IMR-90 (cell line): ENCODE measurements around the gene ZG16. TPM values are rescaled to one million over a fixed set of nuclear protein-coding genes. Genes with fewer than 3 reads are reported as not detected.

Experiments
- ATAC-seq: fragments of 200-7000 bp; cut with Tn5 transposase; 2 replicates; pipeline ENCODE4 v1.9.1; 2020; ENCODE audit warnings: low read depth, mild to moderate bottlenecking, moderate library complexity
- BruUV-seq: library from RNA; stranded (reverse); fragments of 400-500 nt; replicated peaks from 2 replicates; lab custom pipeline; 2021; lab: Mats Ljungman, UMichigan
- CTCF ChIA-PET: fragments of 300-600 bp; formaldehyde crosslinking; extraction: SDS; loops from one replicate; lab custom pipeline; 2021; ENCODE audit warnings: antibody characterized with exemption; lab: Yijun Ruan, JAX
- POLR2A ChIA-PET: fragments of 300-600 bp; sonication (Branson Sonifier 250); formaldehyde crosslinking; loops from one replicate; lab custom pipeline; 2022; ENCODE audit warnings: antibody characterized with exemption; ENCODE audit not compliant: unreplicated experiment; lab: Charles Lee
- DNase-seq: peaks from one replicate; pipeline ENCODE4 v3.0.0; 2013
- H2AFZ ChIP-seq: replicated peaks from 2 replicates; pipeline ENCODE3; 2013; ENCODE audit warnings: low read length, mild to moderate bottlenecking; ENCODE audit not compliant: poor library complexity
- H2AK5ac ChIP-seq: 2 replicates; pipeline ENCODE4 v1.6.1; 2013; ENCODE audit warnings: low read depth, low read length, inconsistent platforms
- H2AK9ac ChIP-seq: replicated peaks from 2 replicates; pipeline ENCODE3; 2013; ENCODE audit warnings: mild to moderate bottlenecking, low read depth, low read length, moderate library complexity; ENCODE audit not compliant: poor library complexity
- H2BK120ac ChIP-seq: 2 replicates; pipeline ENCODE4 v1.6.1; 2013; ENCODE audit warnings: low read depth, low read length, inconsistent platforms
- H2BK15ac ChIP-seq: 3 replicates; pipeline ENCODE4 v1.6.1; 2013; ENCODE audit warnings: low read depth, low read length, inconsistent platforms
- H2BK20ac ChIP-seq: 2 replicates; pipeline ENCODE4 v1.6.1; 2013; ENCODE audit warnings: low read depth, mild to moderate bottlenecking, inconsistent platforms, low read length, moderate library complexity
- H2BK5ac ChIP-seq: 2 replicates; pipeline ENCODE4 v1.6.1; 2013; ENCODE audit warnings: mild to moderate bottlenecking, low read depth, low read length, inconsistent platforms; ENCODE audit not compliant: poor library complexity, severe bottlenecking
- H3K14ac ChIP-seq: replicated peaks from 2 replicates; pipeline ENCODE4 v1.6.1; 2013; ENCODE audit warnings: low read depth, low read length, inconsistent platforms
- H3K18ac ChIP-seq: 2 replicates; pipeline ENCODE4 v1.6.1; 2013; ENCODE audit warnings: low read depth, low read length, control low read depth
- H3K23ac ChIP-seq: 2 replicates; pipeline ENCODE4 v1.6.1; 2013; ENCODE audit warnings: low read depth, low read length, inconsistent platforms
- H3K27ac ChIP-seq: 2 replicates; pipeline ENCODE4 v1.5.1; 2013; ENCODE audit warnings: mild to moderate bottlenecking, control low read depth, low read length; ENCODE audit not compliant: insufficient read depth
- H3K27me3 ChIP-seq: 2 replicates; pipeline ENCODE4 v1.6.1; 2013; ENCODE audit warnings: low read length; ENCODE audit not compliant: control insufficient read depth, insufficient read depth
- H3K36me3 ChIP-seq: 2 replicates; pipeline ENCODE4 v1.6.1; 2013; ENCODE audit warnings: low read length, mixed read lengths; ENCODE audit not compliant: control insufficient read depth, insufficient read depth
- H3K4ac ChIP-seq: 2 replicates; pipeline ENCODE4 v1.6.1; 2013; ENCODE audit warnings: low read depth, low read length, inconsistent platforms
- H3K4me1 ChIP-seq: 2 replicates; pipeline ENCODE4 v1.6.1; 2013; ENCODE audit warnings: low read length, mixed read lengths; ENCODE audit not compliant: control insufficient read depth, insufficient read depth
- H3K4me2 ChIP-seq: 2 replicates; pipeline ENCODE4 v1.6.1; 2013; ENCODE audit warnings: low read depth, mild to moderate bottlenecking, control low read depth, low read length, moderate library complexity
- H3K4me3 ChIP-seq: 2 replicates; pipeline ENCODE4 v1.5.1; 2013; ENCODE audit warnings: low read depth, mild to moderate bottlenecking, control low read depth, low read length, moderate library complexity; ENCODE audit not compliant: insufficient read depth
- H3K56ac ChIP-seq: 2 replicates; pipeline ENCODE4 v1.6.1; 2013; ENCODE audit warnings: low read length, inconsistent platforms; ENCODE audit not compliant: insufficient read depth; ENCODE audit errors: extremely low read depth
- H3K79me1 ChIP-seq, 2 experiments: 2 replicates each; pipeline ENCODE4 v1.6.1; 2013; ENCODE audit warnings: low read length in 2 of 2, inconsistent platforms in 1 of 2, low read depth in 1 of 2
- H3K9ac ChIP-seq: 2 replicates; pipeline ENCODE4 v1.6.1; 2013; ENCODE audit warnings: low read depth, low read length, control low read depth
- H3K9me1 ChIP-seq: 2 replicates; pipeline ENCODE4 v1.6.1; 2013; ENCODE audit warnings: low read length, inconsistent platforms; ENCODE audit not compliant: insufficient read depth
- H3K9me3 ChIP-seq: 2 replicates; pipeline ENCODE4 v1.6.1; 2013; ENCODE audit warnings: low read length; ENCODE audit not compliant: control insufficient read depth, insufficient read depth
- H4K20me1 ChIP-seq: 2 replicates; pipeline ENCODE4 v1.6.1; 2013; ENCODE audit warnings: low read length, inconsistent platforms; ENCODE audit not compliant: insufficient read depth
- H4K5ac ChIP-seq: 2 replicates; pipeline ENCODE4 v1.6.1; 2013; ENCODE audit warnings: mild to moderate bottlenecking, low read depth, low read length, control low read depth
- H4K8ac ChIP-seq, 2 experiments: 2 replicates each; pipeline ENCODE4 v1.6.1; 2013; ENCODE audit warnings: low read depth in 2 of 2, low read length in 2 of 2, control low read depth in 1 of 2, inconsistent platforms in 1 of 2
- H4K91ac ChIP-seq: 2 replicates; pipeline ENCODE4 v1.6.1; 2013; ENCODE audit warnings: low read depth, low read length, inconsistent platforms; ENCODE audit not compliant: insufficient read depth
- BHLHE40 ChIP-seq: fragments of 150-350 bp; IDR thresholded peaks from 2 replicates; pipeline ENCODE4 v1.6.1; 2016; ENCODE audit warnings: mild to moderate bottlenecking, low read depth, low read length
- CEBPB ChIP-seq: IDR thresholded peaks from 2 replicates; pipeline ENCODE4 v1.6.1; 2012; ENCODE audit warnings: low read depth, low read length, improper control_type of control experiment
- CTCF ChIP-seq: conservative IDR thresholded peaks from 2 replicates; pipeline ENCODE4 v1.5.1; 2012; ENCODE audit warnings: mild to moderate bottlenecking, low read depth, low read length, improper control_type of control experiment
- ELK1 ChIP-seq: fragments of 150-350 bp; IDR thresholded peaks from 2 replicates; pipeline ENCODE4 v1.6.1; 2016; ENCODE audit warnings: low read depth, mild to moderate bottlenecking, low read length, moderate library complexity, borderline replicate concordance
- FOS ChIP-seq: fragments of 150-350 bp; IDR thresholded peaks from 2 replicates; pipeline ENCODE4 v1.6.1; 2016; ENCODE audit warnings: low read depth, low read length
- MAZ ChIP-seq: IDR thresholded peaks from 2 replicates; pipeline ENCODE4 v1.6.1; 2012; ENCODE audit warnings: low read depth, mild to moderate bottlenecking, low read length, improper control_type of control experiment, moderate library complexity, borderline replicate concordance
- MXI1 ChIP-seq: IDR thresholded peaks from 2 replicates; pipeline ENCODE4 v1.6.1; 2012; ENCODE audit warnings: low read depth, mild to moderate bottlenecking, low read length, moderate library complexity, borderline replicate concordance
- POLR2A ChIP-seq: IDR thresholded peaks from 2 replicates; pipeline ENCODE4 v1.6.1; 2012; ENCODE audit warnings: mild to moderate bottlenecking, low read depth, low read length
- RAD21 ChIP-seq: IDR thresholded peaks from 2 replicates; pipeline ENCODE4 v1.6.1; 2012; ENCODE audit warnings: low read length, improper control_type of control experiment
- RCOR1 ChIP-seq: IDR thresholded peaks from 2 replicates; pipeline ENCODE4 v1.6.1; 2012; ENCODE audit warnings: mild to moderate bottlenecking, low read length, improper control_type of control experiment; ENCODE audit not compliant: insufficient replicate concordance
- RFX5 ChIP-seq: IDR thresholded peaks from 2 replicates; pipeline ENCODE4 v1.8.0; 2012; ENCODE audit warnings: low read depth, mild to moderate bottlenecking, low read length, moderate library complexity
- SMC3 ChIP-seq: fragments of 150-350 bp; IDR thresholded peaks from 2 replicates; pipeline ENCODE4 v1.6.1; 2016; ENCODE audit warnings: low read depth, mild to moderate bottlenecking, antibody characterized with exemption, low read length, moderate library complexity
- USF2 ChIP-seq: fragments of 150-350 bp; IDR thresholded peaks from 2 replicates; pipeline ENCODE4 v1.6.1; 2017; ENCODE audit warnings: mild to moderate bottlenecking, antibody characterized with exemption, low read length, low read depth
- WGBS, 2 experiments: methylation state at CpG; one replicate each; pipeline versions ENCODE4 v1.1.5 to v1.1.7; 2013; ENCODE audit warnings: missing lambda C conversion rate in 2 of 2; ENCODE audit not compliant: insufficient read length in 1 of 2; ENCODE audit errors: extremely low coverage in 2 of 2; 5-methylcytosine and 5-hydroxymethylcytosine counted together
- dilution Hi-C: fragments of 300-500 bp; cut with HindIII; formaldehyde crosslinking; loops from one replicate; pipeline ENCODE4 v1.14.3; 2018; ENCODE audit warnings: low sequenced_read_pairs; ENCODE audit not compliant: unreplicated experiment
- in situ Hi-C: fragments of 300-500 bp; cut with MboI; formaldehyde crosslinking; loops from 3 replicates; pipeline ENCODE4 v1.14.3; 2019; ENCODE audit warnings: low sequenced_read_pairs, inconsistent platforms, mixed read lengths
- intact Hi-C: fragments of 100-400 bp; cut with micrococcal nuclease; formaldehyde crosslinking; loops from 2 replicates; pipeline ENCODE4 v1.10.0; 2022
- polyA plus RNA-seq, 3 experiments: library from polyadenylated mRNA; depleted of rRNA; stranded (reverse); fragments of >200 nt; gene quantifications; 2 replicates each; pipeline ENCODE4 v1.2.3, GENCODE V29; 2012; ENCODE audit warnings: low replicate concordance in 1 of 3
- total RNA-seq: library from RNA; depleted of rRNA; stranded (reverse); fragments of >200 nt; gene quantifications from 2 replicates; pipeline ENCODE4 v1.2.3, GENCODE V29; 2012

The ZG16 gene
- total and polyA plus RNA-seq, 2 of the 4 experiments (the other 2 are of a cell fraction): not detected

- Histone ChIP-seq H3K4ac (no peak overlapping the region), H3K4me3 (no peak overlapping the region), H4K91ac (no peak overlapping the region), H3K36me3 (no peaks in the 10 kb centered on the region), H3K27ac (no peak overlapping the region), H2BK15ac (no peak overlapping the region), H3K4me2 (no peak overlapping the region), H2AK9ac (no peak overlapping the region), H3K9me1 (no peaks in the 10 kb centered on the region), H4K20me1 (no peaks in the 10 kb centered on the region), H2BK120ac (no peak overlapping the region), H3K23ac (no peak overlapping the region), H3K56ac (no peak overlapping the region), H3K9me3 (no peaks in the 10 kb centered on the region), H2BK5ac (no peak overlapping the region), H2AFZ (no peak overlapping the region), H4K8ac (no peak overlapping the region), H3K79me1 (no peaks in the 10 kb centered on the region), H3K14ac (no peak overlapping the region), H3K27me3 (peaks cover 24% of the 10 kb centered on the region), H3K18ac (no peak overlapping the region), H4K5ac (no peak overlapping the region), H2BK20ac (no peak overlapping the region), H2AK5ac (no peak overlapping the region), H3K9ac (no peak overlapping the region), H3K4me1 (no peaks in the 10 kb centered on the region)
- WGBS, 2 experiments: 97% methylated on average over 6 of the region's 20 CpGs; no CpG with 5 or more reads in 1 of the 2 experiments
- no peak for ATAC-seq
- dilution Hi-C loops (no loop called here), in situ Hi-C loops (no loop called here), intact Hi-C loops (no loop called here)
- TF ChIP-seq FOS (no peak), POLR2A (no peak), RFX5 (no peak), RAD21 (no peak), SMC3 (no peak), CTCF (no peak), USF2 (no peak), MXI1 (no peak), ELK1 (no peak), CEBPB (no peak), RCOR1 (no peak), BHLHE40 (no peak), MAZ (no peak)
- ChIA-PET CTCF (no interaction called here), POLR2A (no interaction called here)
- no TSS peak for BruUV-seq
- no peak for DNase-seq
Measured at GRCh38 chr16:29744541-29745101, 33.4 kb upstream of the ZG16 start.
